Stimulated activated CD4-positive, alpha-beta T cell treated with anti-CD3 and anti-CD28 coated beads, Interleukin-1b, Interleukin-23, amount 100 ng/mL, for 4 hours (primary cell): ENCODE results near the gene DUSP19.

Experiments
- DNase-seq, 2 donors: peaks; one replicate each; pipeline ENCODE4 v3.0.0-alpha.2; 2020; ENCODE audit warnings: low read depth in 2 of 2

DUSP19 gene

GRCh38 chr2:183063083-183063482, 15.5 kb upstream of the DUSP19 start:
- no peak for DNase-seq

DNA sequence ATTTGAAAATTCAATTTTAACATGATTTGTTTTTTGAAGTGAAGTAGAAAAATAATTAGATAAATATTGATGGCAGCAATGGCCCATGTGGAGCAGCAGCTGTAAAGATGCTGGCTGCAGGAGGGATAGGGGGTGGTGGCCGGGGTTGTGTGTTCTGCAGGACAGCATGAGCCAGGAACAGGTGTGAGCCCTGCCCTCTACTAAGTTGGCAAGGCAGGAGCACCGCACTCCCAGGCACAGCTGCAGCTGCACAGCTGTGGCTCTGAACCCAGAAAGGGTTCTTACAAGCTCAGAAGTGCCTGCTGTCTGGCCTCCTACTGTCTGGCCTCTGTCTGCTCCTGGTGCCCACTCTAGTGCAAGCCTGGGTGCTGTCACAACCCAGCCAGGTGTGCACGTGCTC, 10.0 kb upstream of the DUSP19 start:
- DNase-seq: no peak

GRCh38 chr2:183069174-183069573, 9.4 kb upstream of the DUSP19 start:
- no peak for DNase-seq

GRCh38 chr2:183070942-183071844, 7.4 kb upstream of the DUSP19 start:
- no peak for DNase-seq

- DNase-seq: no peak
Measured at GRCh38 chr2:183072177-183072576, 6.4 kb upstream of the DUSP19 start.

DNA sequence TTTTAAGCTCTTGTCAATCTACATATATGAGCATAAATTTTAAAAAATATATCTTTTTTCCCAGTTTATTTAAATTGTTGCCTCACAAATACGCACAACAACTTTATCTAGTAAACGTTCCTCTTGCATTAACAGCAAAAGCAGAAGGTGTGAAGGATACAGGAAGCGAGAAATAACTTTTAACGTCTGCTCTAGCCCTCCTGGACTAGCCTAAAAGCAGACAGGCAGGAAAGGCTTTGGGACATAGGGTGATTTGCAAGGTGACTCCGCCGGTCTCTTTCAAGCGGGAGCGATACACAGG, 434 bp upstream of the DUSP19 start:
- peak in 1 of 2 donors; percentile 3 for DNase-seq

- DNase-seq: no peak
Measured at GRCh38 chr2:183079139-183079775, 710 bp downstream of the DUSP19 start.

- DNase-seq: no peak
Measured at GRCh38 chr2:183081911-183082310, 3.4 kb downstream of the DUSP19 start.

DNA sequence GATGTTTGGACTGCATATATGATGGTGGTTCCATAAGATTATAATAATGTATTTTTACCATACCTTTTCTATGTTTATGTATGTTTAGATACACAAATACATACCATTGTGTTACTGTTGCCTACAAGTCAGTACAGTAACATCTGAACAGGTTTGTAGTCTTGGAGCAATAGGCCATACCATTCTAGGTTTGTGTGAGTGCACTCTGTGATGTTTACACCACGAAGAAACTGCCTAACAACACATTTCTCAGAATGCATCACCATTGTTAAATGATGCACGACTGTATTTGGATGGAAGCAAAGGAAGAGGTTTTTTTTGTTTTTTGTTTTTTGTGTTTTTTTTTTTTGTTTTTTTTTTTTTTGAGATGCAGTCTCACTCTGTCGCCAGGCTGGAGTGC, 9.5 kb downstream of the DUSP19 start:
- DNase-seq: no peak

GRCh38 chr2:183089192-183089851, 10.8 kb downstream of the DUSP19 start:
- no peak for DNase-seq

DNA sequence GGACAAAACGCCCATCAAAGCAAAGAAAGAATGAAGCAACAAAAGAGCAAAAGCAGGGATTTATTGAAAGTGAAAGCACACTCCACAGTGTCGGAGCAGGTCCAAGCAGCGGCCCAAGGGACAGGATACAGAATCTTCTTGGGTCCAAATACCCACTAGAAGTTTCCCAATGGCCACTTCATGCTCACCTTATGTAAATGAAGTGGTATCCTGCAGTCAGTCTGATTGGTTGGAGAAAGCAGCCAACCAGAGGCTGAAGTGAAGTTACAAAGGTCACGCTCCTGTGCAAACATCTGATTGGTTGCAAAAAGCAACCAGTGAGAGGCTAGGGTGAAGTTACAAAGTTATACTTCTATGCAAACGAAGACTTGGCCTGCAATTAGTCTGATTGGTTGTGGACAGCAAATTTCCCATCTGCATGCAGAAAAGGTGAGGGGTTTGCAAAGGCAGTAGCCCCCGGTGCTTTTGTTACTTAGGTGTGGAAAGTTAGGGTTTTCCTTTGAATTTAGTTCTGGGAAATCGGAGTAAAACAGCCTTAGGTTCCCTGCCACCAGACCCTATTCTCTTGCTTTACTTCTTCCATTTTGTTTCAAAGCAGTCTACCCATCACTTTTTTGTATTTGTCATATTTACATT, 12.9 kb downstream of the DUSP19 start:
- DNase-seq: no peak

GRCh38 chr2:183091954-183092345, 13.4 kb downstream of the DUSP19 start:
- no peak for DNase-seq

GRCh38 chr2:183093857-183094657, 15.5 kb downstream of the DUSP19 start:
- DNase-seq: no peak

DNA sequence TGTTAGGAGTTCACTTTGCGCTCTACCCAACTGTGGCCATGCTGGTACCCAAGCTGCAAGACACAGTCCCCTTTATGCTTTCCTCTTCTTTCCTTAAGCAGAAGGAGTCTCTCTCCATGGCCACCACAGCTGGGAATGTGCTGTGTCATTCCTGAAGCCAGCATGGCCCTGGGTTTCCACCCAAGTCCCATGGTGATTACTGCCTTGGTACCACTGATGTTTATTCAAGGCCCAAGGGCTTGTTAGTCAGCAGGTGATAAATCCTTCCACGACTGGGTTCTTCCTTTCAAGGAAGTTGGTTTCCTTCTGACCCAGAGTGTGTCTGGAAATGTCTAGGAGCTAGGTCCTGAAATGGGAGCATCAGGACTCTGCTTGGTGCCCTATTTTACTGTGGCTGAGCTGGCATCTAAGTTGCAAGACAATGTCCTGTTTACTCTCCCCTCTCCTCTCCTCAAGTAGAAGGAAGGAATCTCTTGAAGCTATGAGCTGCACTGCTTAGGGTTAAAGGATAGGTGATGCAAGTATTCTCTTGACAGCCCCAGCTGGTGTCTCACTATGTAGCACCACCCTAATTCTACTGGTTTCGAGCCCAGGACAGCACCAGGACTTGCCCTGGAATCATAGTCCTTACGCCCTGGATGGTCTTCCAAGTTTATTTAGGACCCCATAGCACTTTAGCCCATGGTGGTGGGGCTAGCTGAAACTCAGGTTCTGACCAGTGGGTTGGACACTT, 27.0 kb downstream of the DUSP19 start:
- DNase-seq: no peak

- no peak for DNase-seq
Measured at GRCh38 chr2:183112577-183112976, 34.0 kb downstream of the DUSP19 start.

GRCh38 chr2:183113630-183114029, 35.1 kb downstream of the DUSP19 start:
- DNase-seq: no peak

GRCh38 chr2:183117226-183117625, 38.7 kb downstream of the DUSP19 start:
- DNase-seq: no peak

GRCh38 chr2:183123117-183123958, 44.8 kb downstream of the DUSP19 start:
- DNase-seq: no peak

DNA sequence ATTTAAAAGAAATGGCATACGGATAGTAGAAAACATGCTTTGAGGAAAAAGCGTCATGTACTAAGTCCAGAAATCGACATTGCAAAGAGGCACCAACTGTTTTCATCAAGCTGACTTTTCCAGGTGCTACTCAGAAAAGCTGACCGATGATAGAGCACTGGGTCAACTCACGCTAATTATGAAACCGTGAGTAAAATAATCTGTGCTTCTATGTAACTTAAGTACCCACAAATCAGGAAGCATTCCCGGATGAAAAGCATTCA, 45.3 kb downstream of the DUSP19 start:
- DNase-seq: no peak

DNA sequence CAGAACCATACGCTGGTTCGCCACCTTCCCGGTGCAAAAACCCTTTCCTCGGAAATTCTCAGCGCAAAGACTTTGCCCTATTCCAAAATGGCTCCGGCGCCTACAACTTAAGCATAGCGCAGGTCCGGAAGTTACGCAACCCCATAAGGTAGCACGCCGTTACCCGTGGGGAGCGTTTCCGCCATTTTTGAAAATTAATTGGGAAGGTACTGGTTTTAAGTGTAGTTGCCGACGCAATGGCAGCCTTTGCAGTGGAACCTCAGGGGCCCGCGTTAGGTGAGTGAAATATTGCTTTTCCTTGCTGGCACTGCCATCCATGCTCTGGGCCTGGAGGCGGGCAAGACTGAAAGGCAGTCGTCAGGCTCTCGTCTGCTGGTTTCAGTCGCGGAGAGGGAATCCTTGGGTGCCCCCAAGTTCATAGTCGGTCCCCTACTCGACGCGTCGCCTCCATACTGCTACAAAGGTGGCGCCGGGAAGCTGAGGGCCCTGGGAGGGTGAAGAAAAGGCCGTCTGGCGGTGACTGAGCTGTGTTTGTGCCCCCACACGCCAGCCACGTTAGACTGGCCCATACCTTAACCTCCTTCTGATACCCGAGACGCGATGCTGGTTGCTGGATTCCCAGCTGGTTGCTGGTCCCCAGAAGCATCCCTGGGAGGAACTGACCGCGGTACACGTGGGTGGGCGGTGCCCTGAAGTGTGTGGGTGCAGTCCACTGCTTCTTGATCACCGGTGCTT, 45.8 kb downstream of the DUSP19 start, which contains the start of gene NUP35:
Gene NUP35, plus strand, starts transcription at position 222 of the 735 bp plus-strand sequence. Its CDS starts 15 bp downstream, at position 237.
- DNase-seq: peak; percentile 70 to 85
